Suppressor macrophage (primary cell): ENCODE measurements around the gene POLR1A.

Source experiments
- DNase-seq, 4 experiments: peaks; one replicate each; pipeline ENCODE4 v3.0.0-alpha.2; 2020 to 2022

The POLR1A gene

DNA sequence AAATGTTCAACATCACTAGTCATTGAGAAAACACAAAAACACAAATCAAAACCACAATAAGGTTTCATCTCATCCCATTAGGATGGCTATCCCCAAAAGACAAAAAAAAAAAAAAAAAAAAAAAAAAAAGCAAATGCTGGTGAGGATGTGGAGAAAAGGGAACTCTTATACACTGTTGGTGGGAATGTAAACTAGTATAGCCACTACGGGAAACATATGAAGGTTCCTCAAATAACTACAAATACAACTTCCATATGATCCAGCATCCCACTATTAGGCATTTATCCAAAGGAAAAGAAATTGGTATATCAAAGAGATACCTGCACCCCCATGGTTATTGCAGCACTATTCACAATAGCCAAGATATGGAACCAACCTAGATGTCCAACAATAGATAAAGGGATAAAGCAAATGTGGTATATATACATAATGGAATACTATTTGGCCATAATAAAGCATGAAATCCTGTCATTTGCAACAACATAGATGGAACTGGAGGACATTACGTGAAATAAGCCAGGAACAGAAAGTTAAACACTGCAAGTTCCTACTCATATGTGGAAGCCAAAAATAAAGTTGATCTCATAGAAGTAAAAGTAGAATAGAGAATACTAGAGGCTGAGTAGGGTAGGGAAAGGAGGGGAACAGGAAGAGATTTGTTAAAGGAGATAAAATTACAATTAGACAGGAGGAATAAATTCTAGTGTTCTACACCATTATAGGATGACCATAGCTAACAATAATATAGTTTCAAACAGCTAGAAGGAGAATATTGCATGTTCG lies 8.4 kb downstream of the POLR1A start:
- DNase-seq, result no peak

DNA sequence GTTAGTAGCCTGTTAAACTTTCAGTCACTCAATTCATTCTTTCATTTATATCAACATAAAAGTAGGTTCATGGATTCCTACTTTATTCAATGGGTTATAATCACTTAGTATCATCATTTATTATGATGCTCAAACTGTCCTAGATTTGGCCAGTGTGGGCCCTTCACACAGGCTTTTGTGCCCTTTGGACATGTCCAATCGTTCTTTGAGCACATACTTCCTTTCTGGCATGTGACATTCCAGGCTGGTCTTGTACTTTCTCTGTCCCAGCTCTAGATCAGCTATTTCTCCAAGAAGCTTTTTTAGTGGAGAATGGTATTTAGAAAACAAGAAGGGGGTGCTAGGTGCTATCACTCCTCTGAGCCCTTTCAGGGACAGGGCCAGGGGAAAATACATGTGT lies 11.5 kb downstream of the POLR1A start:
- no peak for DNase-seq

- DNase-seq, result no peak
Measured at GRCh38 chr2:86087936-86088850, 17.5 kb downstream of the POLR1A start.

DNA sequence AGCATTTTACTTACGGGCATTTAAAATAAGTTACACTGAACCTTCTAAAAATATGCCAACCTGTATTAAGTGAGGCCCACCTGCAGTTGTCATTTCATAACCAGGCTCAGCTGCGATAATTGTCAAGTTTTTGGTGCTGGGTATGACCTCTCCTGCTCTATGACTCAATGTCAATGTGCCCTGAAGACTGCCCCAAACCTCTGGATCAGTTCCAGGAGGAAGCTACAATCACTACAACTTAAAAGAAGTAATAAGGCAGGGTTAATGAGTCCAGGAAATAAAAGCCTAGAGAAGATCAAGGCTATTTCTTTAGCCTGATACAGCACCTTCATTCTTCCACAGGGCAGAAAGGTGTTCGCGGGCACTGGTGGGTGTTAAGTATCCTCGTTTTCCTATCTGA lies 22.9 kb downstream of the POLR1A start:
- peak; percentile 30 to 65 (median 62) for DNase-seq

DNA sequence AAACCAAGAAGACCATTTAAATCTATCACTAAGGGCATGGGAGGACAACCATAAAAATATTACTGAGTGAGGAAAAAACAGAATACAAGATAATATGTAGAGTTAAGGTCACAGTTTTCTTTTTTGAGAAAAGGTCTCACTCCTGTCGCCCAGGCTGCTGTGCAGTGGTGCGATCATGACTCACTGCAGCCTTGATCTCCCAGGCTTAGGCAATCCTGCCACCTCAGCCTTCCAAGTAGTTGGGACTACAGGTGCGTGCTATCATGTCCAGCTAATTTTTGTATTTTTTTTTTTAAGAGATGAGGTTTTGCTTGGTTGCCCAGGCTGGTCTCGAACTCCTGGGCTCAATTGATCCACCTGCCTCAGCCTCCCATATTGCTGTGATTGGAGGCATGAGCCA lies 24.0 kb downstream of the POLR1A start:
- DNase-seq, result no peak

DNA sequence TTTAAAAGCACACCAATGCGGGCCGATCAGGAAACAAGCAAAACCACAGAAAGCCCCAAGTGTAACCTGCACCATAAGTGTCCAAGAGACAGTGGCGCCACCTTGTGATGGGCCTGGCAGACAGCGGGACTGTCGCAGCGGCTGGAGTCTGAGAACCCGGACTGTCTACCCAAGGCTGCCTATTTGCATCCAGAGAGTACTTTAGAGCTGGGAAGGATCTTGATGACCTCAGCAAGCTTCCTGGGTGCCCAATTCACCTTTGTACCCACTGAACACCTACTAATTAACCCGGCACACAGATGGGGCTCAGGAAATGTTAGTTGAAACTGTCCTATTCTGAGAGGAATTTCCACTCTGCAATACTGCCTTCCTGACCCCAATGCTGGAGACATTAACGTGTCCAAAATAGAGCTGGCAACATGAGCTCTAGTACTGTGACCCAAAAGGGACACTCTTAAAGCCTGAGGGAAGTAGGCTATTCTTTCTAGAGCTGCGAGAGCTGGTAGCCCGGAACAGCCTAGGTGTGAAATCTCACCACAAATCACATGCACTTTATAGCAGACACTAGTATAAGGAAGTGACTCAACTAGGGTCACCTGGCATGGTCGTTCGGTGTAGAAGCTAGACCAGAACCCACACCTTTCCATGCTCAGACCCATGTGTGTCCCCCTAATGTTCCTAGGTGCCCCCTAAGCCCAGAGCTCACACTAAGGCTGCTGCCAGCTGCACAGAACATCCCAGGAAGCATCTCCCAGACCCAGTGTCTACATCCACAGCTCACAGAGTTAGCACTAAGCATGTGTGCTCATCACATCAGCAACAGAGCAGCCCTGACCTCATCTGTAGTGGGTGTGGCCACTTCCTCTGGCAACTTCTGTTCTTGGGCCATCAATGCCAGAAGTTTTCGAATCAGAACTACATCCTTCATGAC lies 25.4 kb downstream of the POLR1A start:
- peak; percentile 79 to 89 (median 85) for DNase-seq

DNA sequence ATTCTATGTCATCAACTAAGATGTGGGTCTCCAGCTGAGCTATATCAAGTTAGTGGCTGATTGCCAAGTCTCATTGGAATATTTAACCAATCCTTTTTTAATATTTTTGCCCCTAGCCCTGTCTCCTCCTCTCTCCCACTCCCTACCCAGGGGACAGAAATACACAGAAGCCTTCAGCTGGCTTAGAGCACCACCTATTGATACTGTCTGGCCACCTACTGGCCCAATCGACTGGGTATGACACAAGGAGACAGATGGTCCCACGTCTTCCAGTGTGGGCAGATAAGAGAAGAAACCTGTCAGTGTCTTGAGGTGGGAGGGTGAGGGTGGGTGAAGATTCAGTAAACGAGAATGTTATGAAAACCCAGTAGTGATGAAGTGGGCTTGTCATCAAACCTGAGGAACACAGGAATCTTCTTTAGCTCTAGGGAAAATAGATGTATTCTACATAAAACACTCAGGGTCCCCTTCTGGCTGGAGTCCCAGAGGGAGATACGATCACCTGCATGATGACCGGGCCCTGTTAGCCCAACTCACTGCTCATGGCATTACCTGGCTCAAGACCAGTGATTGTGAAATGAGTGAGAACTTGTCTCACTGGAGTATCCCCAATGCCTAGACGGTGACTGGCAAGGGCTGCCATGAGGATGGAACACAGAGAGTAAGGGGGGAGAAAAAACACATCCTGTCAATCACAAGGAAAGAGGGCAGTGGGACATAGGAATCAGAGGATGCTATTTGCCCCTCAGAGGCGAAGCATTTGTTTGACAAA lies 26.7 kb downstream of the POLR1A start:
- DNase-seq, result peak; percentile 57 to 70 (median 68)

DNA sequence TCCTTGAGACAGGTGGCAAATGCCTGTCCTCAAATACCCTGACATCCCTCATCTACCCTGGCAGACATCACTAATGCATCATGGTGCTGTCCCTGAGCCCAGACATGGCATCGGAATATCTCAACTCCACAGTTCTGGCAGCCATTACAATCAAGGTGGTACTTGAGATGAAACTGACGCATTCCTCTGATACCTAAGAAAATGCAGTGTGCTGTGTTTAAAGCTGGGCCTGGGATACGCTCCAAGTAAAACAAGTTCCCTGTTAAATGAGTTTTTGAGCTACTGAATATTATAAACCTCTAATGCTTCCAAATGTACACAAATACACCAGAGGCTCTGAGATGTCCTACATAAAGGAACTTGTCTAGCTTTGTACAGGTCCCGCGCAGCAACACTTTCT lies 29.8 kb downstream of the POLR1A start:
- DNase-seq, result no peak

DNA sequence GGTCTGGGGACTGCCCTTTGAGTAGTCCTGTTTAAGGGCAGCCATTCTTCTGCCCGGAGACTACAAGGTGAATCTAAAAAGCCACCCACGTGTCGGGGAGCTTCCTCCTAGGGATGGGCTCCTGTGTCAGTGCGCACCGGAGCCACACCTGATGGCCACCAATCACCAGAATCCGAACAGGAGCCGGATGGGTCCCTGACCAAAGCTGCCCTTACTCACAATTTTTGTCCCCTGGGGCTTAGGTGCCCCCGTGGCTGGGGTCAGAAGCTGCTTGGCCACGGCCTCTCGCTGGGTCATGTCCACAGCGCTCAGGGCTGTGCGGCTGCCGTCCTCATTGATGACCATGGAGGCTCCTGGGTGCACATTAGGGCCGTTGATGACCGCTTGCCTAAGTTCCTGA lies 30.9 kb downstream of the POLR1A start:
- no peak for DNase-seq

GRCh38 chr2:86074256-86074655 lies 31.4 kb downstream of the POLR1A start:
- DNase-seq, result no peak

- no peak for DNase-seq
Measured at GRCh38 chr2:86073225-86073624, 32.5 kb downstream of the POLR1A start.

DNA sequence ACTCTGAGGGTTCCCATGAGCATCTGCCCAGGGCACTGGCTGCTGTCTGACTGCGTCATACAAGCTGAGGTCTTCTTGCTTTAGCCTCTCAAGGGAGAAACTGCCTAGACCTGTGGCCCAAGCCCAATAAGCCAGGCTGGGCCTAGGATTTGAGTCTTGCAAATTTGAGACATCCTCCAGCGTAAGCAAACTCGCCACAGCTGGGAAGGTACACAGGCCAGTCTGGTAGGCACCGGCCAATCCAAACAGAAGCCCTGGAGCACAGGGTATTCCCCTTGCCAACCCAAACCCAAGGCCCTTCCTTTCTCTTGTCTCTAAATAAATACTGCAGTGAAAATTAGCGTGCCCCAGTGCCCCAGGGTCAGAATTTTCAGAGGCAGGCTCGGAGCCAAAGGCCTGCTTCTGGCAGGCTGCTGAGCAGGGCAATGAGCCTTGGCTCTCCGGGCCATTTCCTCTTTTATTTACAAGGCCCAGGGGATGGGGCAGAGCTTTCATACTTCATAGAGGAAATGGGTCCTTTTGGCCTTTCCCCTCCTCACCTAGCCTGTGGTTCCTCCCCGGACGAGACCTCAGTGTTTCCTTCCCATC lies 33.3 kb downstream of the POLR1A start:
- peak; percentile 75 to 85 (median 78) for DNase-seq

GRCh38 chr2:86070868-86071267 lies 34.8 kb downstream of the POLR1A start:
- DNase-seq, result no peak

DNA sequence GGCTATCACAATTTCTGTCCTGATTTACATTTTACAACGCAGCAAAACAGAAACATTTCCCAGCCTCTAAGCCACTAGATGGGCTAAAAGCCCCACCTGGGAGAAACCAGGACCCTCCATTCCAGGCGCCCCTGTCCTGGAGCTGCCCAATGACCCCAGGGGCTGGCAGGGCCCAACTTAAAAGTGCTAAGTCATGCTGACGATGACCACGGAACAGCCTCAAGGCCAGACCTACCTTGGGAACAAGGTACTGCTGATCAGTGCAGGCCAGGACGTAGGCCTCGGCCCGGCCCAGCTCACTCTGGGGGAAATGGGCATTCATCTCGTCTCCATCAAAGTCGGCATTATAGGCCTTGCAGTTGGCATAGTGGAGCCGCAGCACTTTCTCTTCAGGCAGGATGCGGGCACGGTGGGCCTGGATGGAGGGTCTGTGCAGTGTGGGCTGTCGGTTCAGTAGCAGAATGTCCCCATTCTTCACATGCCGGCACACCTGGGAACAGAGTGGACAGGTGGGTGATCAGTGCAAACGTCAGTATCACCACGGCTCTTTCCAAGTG lies 35.8 kb downstream of the POLR1A start:
- no peak for DNase-seq

GRCh38 chr2:86069091-86069685 lies 36.5 kb downstream of the POLR1A start:
- peak; percentile 27 to 55 (median 50) for DNase-seq

DNA sequence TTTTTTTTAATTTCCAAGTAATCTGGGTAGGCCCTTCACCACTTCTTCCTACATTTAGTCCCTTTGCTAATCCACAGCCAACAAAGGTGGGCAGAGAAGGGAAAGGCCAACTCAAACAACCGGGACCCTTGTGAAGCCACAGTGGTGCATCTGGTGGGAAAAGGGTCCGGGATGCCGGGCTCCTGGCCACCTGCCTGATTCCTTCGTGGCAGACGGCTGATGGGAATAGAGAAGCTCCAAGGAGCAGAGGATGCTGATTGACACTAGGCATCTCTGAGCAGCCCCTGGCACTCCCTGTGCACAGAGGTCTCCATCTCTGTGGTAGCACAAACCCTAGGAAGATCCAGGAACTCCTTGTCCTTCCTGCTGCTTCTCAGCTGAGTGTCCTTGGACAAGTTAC lies 37.0 kb downstream of the POLR1A start:
- DNase-seq, result no peak

DNA sequence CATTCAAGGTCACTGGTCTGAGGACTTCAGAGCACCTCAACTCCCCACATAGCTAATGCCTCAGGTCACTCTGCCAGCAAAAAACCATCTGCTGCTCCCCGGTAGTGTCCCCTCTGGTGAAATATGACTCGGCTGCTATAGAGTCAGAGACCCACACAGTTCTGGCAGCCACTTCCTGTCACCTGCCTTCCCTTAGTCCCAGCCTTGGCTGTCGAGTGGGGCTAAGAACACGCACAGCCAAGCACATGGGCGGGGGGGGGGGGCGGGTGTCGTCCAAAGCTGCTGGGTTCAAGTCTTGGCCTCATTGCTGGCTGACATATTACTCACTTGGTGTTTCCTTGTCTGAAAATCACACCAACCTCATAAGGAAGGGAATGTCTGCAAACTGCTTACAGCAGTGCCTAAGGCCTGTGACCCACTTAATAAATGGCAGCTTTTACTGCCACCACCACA lies 37.5 kb downstream of the POLR1A start:
- peak; percentile 26 to 62 (median 60) for DNase-seq

- no peak for DNase-seq
Measured at GRCh38 chr2:86066915-86067314, 38.8 kb downstream of the POLR1A start.

DNA sequence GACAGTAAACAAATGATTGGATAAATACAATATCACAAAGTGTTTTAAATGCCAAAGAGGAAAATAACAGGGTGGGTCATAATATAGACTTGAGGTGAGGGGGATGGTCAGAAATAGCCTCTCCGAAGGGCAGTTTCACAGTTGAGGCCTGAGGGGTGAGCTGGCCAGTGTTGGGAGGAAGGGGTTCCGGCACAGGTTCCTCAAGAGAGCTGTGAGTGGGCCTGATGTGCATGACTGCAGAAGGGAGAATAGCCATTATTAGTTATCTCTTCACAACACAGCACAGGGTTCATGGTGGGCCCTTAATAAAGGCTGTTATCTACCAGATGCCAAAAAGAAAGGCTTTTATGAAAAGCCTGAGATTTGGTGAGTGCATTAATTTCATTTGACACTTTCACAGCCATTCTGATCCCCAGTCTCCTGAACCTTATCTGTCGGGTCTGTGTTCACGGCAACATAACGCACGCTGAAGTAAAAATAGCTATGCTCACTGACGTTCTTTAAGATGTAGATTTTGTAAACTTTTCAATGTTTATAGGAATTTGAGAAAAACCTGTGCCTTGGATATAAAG lies 39.6 kb downstream of the POLR1A start:
- DNase-seq, result no peak

- DNase-seq, result no peak
Measured at GRCh38 chr2:86065512-86065911, 40.2 kb downstream of the POLR1A start.
